Breast epithelium (tissue), 3 donors: Measurements from ENCODE around the gene ADAM12.

Source experiments
- CTCF ChIP-seq, 3 donors: fragments of 450-650 bp; IDR thresholded peaks; one replicate each; pipeline ENCODE4 v1.5.1; 2016 to 2017; ENCODE audit warnings: antibody characterized with exemption in 3 of 3, mild to moderate bottlenecking in 3 of 3, moderate library complexity in 3 of 3
- POLR2A ChIP-seq: fragments of 450-650 bp; IDR thresholded peaks from one replicate; pipeline ENCODE4 v1.6.1; 2016; ENCODE audit warnings: antibody characterized with exemption, mild to moderate bottlenecking, moderate library complexity

- no peak for TF ChIP-seq CTCF (IDR thresholded peaks at IDR 0.05)
- no peak for TF ChIP-seq POLR2A
Measured at GRCh38 chr10:126083009-126083408, 305.3 kb downstream of the ADAM12 start.
